DOHH2 (cell line): ENCODE results near the gene OR2A42.
"Not testable (repeated sequence)": the region's sequence is repeated elsewhere in the genome, so short reads cannot be mapped to it uniquely, and the experiment has no call there.

Source experiments
- H3F3A ChIP-seq: fragments of 200-600 bp; sonication (generic), shearing (Covaris generic); 2 replicates; pipeline ENCODE4 v1.6.0; 2016; ENCODE audit warnings: antibody characterized with exemption, mild to moderate bottlenecking; ENCODE audit not compliant: control insufficient read depth, insufficient read depth
- H3K27ac ChIP-seq: fragments of 200-600 bp; sonication (generic); 2 replicates; pipeline ENCODE4 v1.5.1; 2014; ENCODE audit warnings: low read depth, mild to moderate bottlenecking, low read length, moderate library complexity
- H3K27me3 ChIP-seq: fragments of 200-600 bp; sonication (generic); 2 replicates; pipeline ENCODE4 v1.6.1; 2014; ENCODE audit warnings: mild to moderate bottlenecking, low read length, mixed read lengths; ENCODE audit not compliant: control insufficient read depth
- H3K36me3 ChIP-seq: fragments of 200-600 bp; sonication (generic); 2 replicates; pipeline ENCODE4 v1.6.1; 2014; ENCODE audit warnings: mild to moderate bottlenecking, low read length, moderate library complexity, mixed read lengths; ENCODE audit not compliant: control insufficient read depth
- H3K4me1 ChIP-seq: fragments of 200-600 bp; sonication (generic); 2 replicates; pipeline ENCODE4 v1.6.1; 2014; ENCODE audit warnings: mild to moderate bottlenecking, low read length, mixed read lengths; ENCODE audit not compliant: control insufficient read depth
- H3K4me2 ChIP-seq: fragments of 200-600 bp; sonication (generic); 2 replicates; pipeline ENCODE4 v1.6.0; 2014; ENCODE audit warnings: mild to moderate bottlenecking, low read length, moderate library complexity
- H3K4me3 ChIP-seq: fragments of 200-600 bp; sonication (generic); 2 replicates; pipeline ENCODE4 v1.5.1; 2014; ENCODE audit warnings: mild to moderate bottlenecking, low read length, mixed read lengths
- H3K79me2 ChIP-seq: fragments of 200-600 bp; sonication (generic); 2 replicates; pipeline ENCODE4 v1.6.1; 2014; ENCODE audit warnings: mild to moderate bottlenecking, low read length, mixed read lengths; ENCODE audit not compliant: control insufficient read depth
- H3K9me2 ChIP-seq: fragments of 200-600 bp; sonication (generic); replicated peaks from 2 replicates; pipeline ENCODE4 v1.6.1; 2014; ENCODE audit warnings: mild to moderate bottlenecking, low read length, mixed read lengths; ENCODE audit not compliant: control insufficient read depth
- H3K9me3 ChIP-seq: fragments of 200-600 bp; sonication (generic); 2 replicates; pipeline ENCODE4 v1.6.1; 2014; ENCODE audit warnings: antibody characterized with exemption, low read length, mixed read lengths; ENCODE audit not compliant: control insufficient read depth, insufficient read depth
- H4K20me1 ChIP-seq: fragments of 200-600 bp; sonication (generic); 2 replicates; pipeline ENCODE4 v1.6.0; 2014; ENCODE audit warnings: low read depth, mild to moderate bottlenecking, antibody characterized with exemption, low read length, moderate library complexity; ENCODE audit not compliant: control insufficient read depth, insufficient read depth

Gene OR2A42

DNA sequence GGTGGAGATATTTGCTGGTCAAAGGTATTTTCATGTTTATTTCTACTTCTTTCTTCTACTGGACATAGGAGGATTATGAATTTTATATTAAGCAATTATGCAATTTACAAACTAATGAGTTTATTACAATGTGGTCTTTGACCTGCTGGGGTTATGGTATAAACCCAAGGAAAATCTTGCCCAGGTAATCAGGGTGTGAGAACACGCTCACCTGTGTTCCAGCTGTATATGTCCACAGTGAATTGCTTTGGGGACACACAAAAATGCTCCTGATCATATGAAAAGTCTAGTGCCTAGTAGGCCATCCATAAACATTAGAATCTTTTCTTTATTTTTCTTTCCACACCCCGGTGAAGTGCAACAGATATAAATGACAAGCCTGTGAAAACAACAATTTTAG lies at the start of gene OR2A42:
Gene OR2A42 (minus strand): TSS at position 241 of the 400 bp plus-strand sequence. CDS start 6,762 bp downstream, outside the sequence.
- H3K27me3 ChIP-seq, H3K4me2 ChIP-seq, H3K4me3 ChIP-seq, H3K4me1 ChIP-seq, H3K27ac ChIP-seq, H3F3A ChIP-seq, H3K9me3 ChIP-seq, H4K20me1 ChIP-seq, H3K79me2 ChIP-seq, H3K9me2 ChIP-seq, H3K36me3 ChIP-seq: not testable (repeated sequence)

DNA sequence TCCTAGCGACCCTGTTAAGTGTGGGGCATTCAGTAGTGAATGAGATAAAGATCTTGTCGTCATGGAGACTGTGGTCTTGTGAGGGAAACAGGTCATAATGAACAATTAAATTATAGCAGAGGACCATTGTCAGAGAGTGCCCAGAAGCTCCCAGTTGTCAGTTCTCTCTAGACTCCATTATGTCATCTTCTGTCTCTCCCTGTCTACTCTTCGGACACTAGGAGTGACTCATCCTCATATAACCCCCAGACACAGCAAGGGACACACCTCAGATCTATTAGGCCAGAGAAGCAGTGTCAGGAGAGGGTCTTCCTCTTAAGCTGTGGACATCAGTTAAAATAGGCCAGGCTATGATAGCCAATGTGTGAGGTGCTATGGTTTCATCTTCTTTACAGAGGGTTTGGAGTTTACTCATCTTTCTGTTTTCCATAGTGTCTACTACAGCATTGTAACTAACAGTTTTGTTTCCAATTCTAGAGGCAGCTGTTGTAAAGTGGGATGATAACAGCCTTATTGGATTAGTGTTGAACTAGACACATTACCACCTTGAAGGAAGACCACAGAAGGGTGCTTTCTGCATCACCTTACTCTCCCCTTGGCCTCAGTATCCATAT lies 47.9 kb upstream of the OR2A42 start:
- not testable (repeated sequence) for H3K4me3 ChIP-seq, H3K27ac ChIP-seq, H3K79me2 ChIP-seq, H3K9me3 ChIP-seq, H3K36me3 ChIP-seq, H4K20me1 ChIP-seq, H3K27me3 ChIP-seq, H3F3A ChIP-seq, H3K4me2 ChIP-seq, H3K9me2 ChIP-seq, H3K4me1 ChIP-seq

GRCh38 chr7:144283716-144284115 lies 44.3 kb upstream of the OR2A42 start:
- not testable (repeated sequence) for H3K36me3 ChIP-seq, H3K9me2 ChIP-seq, H3K9me3 ChIP-seq, H4K20me1 ChIP-seq, H3K27ac ChIP-seq, H3K4me3 ChIP-seq, H3K79me2 ChIP-seq, H3K4me1 ChIP-seq, H3F3A ChIP-seq, H3K4me2 ChIP-seq, H3K27me3 ChIP-seq

GRCh38 chr7:144282490-144282889 lies 43.1 kb upstream of the OR2A42 start:
- H3K36me3 ChIP-seq, H3K27ac ChIP-seq, H4K20me1 ChIP-seq, H3K4me2 ChIP-seq, H3F3A ChIP-seq, H3K27me3 ChIP-seq, H3K4me3 ChIP-seq, H3K9me3 ChIP-seq, H3K79me2 ChIP-seq, H3K4me1 ChIP-seq, H3K9me2 ChIP-seq: not testable (repeated sequence)

GRCh38 chr7:144281981-144282380 lies 42.6 kb upstream of the OR2A42 start:
- not testable (repeated sequence) for H3F3A ChIP-seq, H3K4me2 ChIP-seq, H3K9me2 ChIP-seq, H3K4me3 ChIP-seq, H3K36me3 ChIP-seq, H3K27me3 ChIP-seq, H3K9me3 ChIP-seq, H3K27ac ChIP-seq, H4K20me1 ChIP-seq, H3K79me2 ChIP-seq, H3K4me1 ChIP-seq

DNA sequence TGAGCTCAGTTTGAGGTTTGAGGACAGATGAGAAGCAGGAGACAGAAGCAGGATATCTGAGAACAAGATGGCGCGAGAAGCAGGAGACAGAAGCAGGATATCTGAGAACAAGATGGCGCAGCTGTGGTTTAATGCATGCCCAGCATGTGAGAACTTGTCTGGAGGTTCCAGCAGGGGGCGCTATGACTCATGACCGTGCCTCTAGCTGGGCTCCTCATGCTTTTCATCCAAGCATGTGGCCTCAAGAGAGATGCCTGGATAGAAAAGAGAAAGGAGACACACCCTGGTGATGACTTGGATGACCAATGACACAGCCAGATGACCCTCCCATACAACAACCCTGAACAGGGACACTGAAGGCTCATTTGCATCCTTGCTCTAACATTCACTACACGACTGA lies 40.6 kb upstream of the OR2A42 start:
- not testable (repeated sequence) for H3K27me3 ChIP-seq, H3K4me2 ChIP-seq, H3K79me2 ChIP-seq, H3K4me1 ChIP-seq, H3K27ac ChIP-seq, H3F3A ChIP-seq, H3K36me3 ChIP-seq, H3K9me2 ChIP-seq, H4K20me1 ChIP-seq, H3K9me3 ChIP-seq, H3K4me3 ChIP-seq

DNA sequence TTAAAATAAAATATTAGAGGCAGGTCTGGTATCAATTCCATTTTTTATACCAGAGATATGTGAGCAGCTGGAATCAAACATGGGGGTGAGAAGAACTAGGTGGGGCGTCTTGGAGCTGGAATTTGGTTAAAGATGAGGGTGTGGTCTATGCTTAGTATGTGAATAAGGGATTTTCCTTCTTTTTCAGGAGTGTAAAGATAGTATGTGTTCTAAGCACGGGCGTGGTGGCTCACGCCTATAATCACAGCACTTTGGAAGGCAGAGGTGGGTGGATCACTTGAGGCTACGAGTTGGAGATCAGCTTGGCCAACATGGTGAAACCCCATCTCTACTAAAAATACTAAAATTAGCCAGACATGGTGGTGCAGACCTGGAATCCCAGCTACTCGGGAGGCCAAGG lies 35.9 kb upstream of the OR2A42 start:
- H3K9me2 ChIP-seq, H3K9me3 ChIP-seq, H4K20me1 ChIP-seq, H3F3A ChIP-seq, H3K27me3 ChIP-seq, H3K79me2 ChIP-seq, H3K27ac ChIP-seq, H3K4me2 ChIP-seq, H3K36me3 ChIP-seq, H3K4me1 ChIP-seq, H3K4me3 ChIP-seq: not testable (repeated sequence)

- not testable (repeated sequence) for H3K9me3 ChIP-seq, H3K9me2 ChIP-seq, H3K4me1 ChIP-seq, H3K27me3 ChIP-seq, H3K4me3 ChIP-seq, H3K79me2 ChIP-seq, H4K20me1 ChIP-seq, H3F3A ChIP-seq, H3K4me2 ChIP-seq, H3K27ac ChIP-seq, H3K36me3 ChIP-seq
These were observed 29.8 kb upstream of the OR2A42 start, which contains the start of gene CTAGE8 for GRCh38 chr7:144269188-144269587. Gene CTAGE8 (minus strand): TSS chr7:144269288. CDS start chr7:144269250, 38 bp downstream.
